Right lobe of liver (tissue), 4 donors: ENCODE results near the gene WTIP.

Experiments used
- CTCF ChIP-seq, 4 donors: fragments of 200-600 bp in 3 of 4; fragments of 450-650 bp in 1 of 4; IDR thresholded peaks; one replicate each; pipeline versions ENCODE4 v1.5.1 to v1.8.0; 2016 to 2022; ENCODE audit warnings: antibody characterized with exemption in 4 of 4, mild to moderate bottlenecking in 2 of 4
- POLR2A ChIP-seq: fragments of 450-650 bp; IDR thresholded peaks from one replicate; pipeline ENCODE4 v1.6.1; 2017; ENCODE audit warnings: antibody characterized with exemption, mild to moderate bottlenecking
- donor health status: DM: no; HTN: no; CAD: no.
- donor health status: DM: no; HTN: no; CAD: no.
- donor health status: DM: no; HTN: yes; CAD: no.

- TF ChIP-seq POLR2A, result no peak
- TF ChIP-seq CTCF (IDR thresholded peaks at IDR 0.05), result no peak
These were observed 32.2 kb downstream of the WTIP start for GRCh38 chr19:34513767-34514166.
